ENCODE measurements around the gene TTLL10.

GRCh38 chr1:1181129-1181937 lies 7.7 kb downstream of the TTLL10 start:
- TF ChIP-seq, protein P1, sequence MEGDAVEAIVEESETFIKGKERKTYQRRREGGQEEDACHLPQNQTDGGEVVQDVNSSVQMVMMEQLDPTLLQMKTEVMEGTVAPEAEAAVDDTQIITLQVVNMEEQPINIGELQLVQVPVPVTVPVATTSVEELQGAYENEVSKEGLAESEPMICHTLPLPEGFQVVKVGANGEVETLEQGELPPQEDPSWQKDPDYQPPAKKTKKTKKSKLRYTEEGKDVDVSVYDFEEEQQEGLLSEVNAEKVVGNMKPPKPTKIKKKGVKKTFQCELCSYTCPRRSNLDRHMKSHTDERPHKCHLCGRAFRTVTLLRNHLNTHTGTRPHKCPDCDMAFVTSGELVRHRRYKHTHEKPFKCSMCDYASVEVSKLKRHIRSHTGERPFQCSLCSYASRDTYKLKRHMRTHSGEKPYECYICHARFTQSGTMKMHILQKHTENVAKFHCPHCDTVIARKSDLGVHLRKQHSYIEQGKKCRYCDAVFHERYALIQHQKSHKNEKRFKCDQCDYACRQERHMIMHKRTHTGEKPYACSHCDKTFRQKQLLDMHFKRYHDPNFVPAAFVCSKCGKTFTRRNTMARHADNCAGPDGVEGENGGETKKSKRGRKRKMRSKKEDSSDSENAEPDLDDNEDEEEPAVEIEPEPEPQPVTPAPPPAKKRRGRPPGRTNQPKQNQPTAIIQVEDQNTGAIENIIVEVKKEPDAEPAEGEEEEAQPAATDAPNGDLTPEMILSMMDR (IDR thresholded peaks at IDR 0.05; ENCODE audit: insufficient read depth, low read depth, low read length) = no peak
- TF ChIP-seq EZH2 (IDR thresholded peaks at IDR 0.05; ENCODE audit: insufficient read depth, low read length) = no peak

Measured in astrocyte (in vitro differentiated cells and primary cell).